PC-3 (cell line): ENCODE data around the gene UBE3D.

Experiments
- CTCF ChIP-seq: fragments of 300-600 bp; sonication (generic); conservative IDR thresholded peaks from 2 replicates; pipeline ENCODE4 v1.5.1; 2017; ENCODE audit warnings: antibody characterized with exemption, low read depth, mild to moderate bottlenecking, low read length
- EZH2phosphoT487 ChIP-seq: fragments of 300-600 bp; sonication (generic); IDR thresholded peaks from 2 replicates; pipeline ENCODE4 v1.6.1; 2018; ENCODE audit warnings: mild to moderate bottlenecking, antibody characterized with exemption, low read length, borderline replicate concordance

GRCh38 chr6:83062225-83062624 is 3.4 kb downstream of the UBE3D start:
- no peak for TF ChIP-seq CTCF
- TF ChIP-seq EZH2phosphoT487 = no peak
